ENCODE measurements around the gene CHD1.

DNA sequence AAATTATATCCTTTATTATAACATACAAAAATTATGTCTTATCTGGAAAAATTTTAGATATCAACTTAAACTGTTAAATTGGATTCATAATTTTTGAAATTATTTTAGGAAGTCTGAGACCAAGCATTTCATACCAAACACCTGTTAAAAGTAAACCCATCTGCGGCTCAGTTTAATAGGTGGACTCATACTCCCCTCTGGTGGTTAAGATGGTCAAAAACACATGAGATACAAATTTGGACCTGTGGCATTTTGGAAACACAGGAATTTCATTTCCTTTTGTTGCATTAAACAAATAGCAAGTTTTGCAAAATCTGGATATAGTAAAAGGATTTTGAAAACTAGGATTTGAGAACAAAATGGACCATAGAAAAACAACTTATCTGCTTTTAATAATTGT is 101.6 kb downstream of the CHD1 start:
- TF ChIP-seq POLR2A (IDR thresholded peaks at IDR 0.05; ENCODE audit: low read depth, low read length): no peak
- TF ChIP-seq, protein P1, sequence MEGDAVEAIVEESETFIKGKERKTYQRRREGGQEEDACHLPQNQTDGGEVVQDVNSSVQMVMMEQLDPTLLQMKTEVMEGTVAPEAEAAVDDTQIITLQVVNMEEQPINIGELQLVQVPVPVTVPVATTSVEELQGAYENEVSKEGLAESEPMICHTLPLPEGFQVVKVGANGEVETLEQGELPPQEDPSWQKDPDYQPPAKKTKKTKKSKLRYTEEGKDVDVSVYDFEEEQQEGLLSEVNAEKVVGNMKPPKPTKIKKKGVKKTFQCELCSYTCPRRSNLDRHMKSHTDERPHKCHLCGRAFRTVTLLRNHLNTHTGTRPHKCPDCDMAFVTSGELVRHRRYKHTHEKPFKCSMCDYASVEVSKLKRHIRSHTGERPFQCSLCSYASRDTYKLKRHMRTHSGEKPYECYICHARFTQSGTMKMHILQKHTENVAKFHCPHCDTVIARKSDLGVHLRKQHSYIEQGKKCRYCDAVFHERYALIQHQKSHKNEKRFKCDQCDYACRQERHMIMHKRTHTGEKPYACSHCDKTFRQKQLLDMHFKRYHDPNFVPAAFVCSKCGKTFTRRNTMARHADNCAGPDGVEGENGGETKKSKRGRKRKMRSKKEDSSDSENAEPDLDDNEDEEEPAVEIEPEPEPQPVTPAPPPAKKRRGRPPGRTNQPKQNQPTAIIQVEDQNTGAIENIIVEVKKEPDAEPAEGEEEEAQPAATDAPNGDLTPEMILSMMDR (IDR thresholded peaks at IDR 0.05; ENCODE audit: extremely low read depth in 1 of 2, insufficient read depth in 1 of 2, low read depth in 1 of 2, low read length in 2 of 2): peak; percentile 12 to 31
- no peak for TF ChIP-seq EZH2 (IDR thresholded peaks at IDR 0.05; ENCODE audit: borderline replicate concordance, low read depth, low read length, severe bottlenecking)
- TF ChIP-seq FOS (IDR thresholded peaks at IDR 0.05; ENCODE audit: borderline replicate concordance, insufficient read depth, low read length): no peak
- no peak for TF ChIP-seq POLR2AphosphoS5 (IDR thresholded peaks at IDR 0.05; ENCODE audit: insufficient read depth, low read depth, low read length)
- no peak for TF ChIP-seq MYC (IDR thresholded peaks at IDR 0.05; ENCODE audit: low read depth, low read length)
- TF ChIP-seq, protein P2, sequence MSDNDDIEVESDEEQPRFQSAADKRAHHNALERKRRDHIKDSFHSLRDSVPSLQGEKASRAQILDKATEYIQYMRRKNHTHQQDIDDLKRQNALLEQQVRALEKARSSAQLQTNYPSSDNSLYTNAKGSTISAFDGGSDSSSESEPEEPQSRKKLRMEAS (IDR thresholded peaks at IDR 0.05; ENCODE audit: insufficient read depth, insufficient read length): no peak
- TF ChIP-seq JUN (IDR thresholded peaks at IDR 0.05; ENCODE audit: borderline replicate concordance, insufficient read depth, insufficient read length, low read depth): no peak

All from endothelial cell of umbilical vein (primary cell).